H1 (cell line): ENCODE data around the gene PECR. TPM values are rescaled to one million over a fixed set of nuclear protein-coding genes. Genes with fewer than 3 reads are reported as not detected.

Source experiments
- CTCF ChIA-PET: fragments of 300-600 bp; sonication (Branson Sonifier 250); formaldehyde crosslinking; loops from one replicate; lab custom pipeline; 2021; ENCODE audit not compliant: partially characterized antibody; lab: Charles Lee
- POLR2A ChIA-PET: fragments of 300-600 bp; sonication (Branson Sonifier 250); formaldehyde crosslinking; loops from one replicate; lab custom pipeline; 2021; ENCODE audit warnings: inconsistent platforms; ENCODE audit not compliant: partially characterized antibody; lab: Charles Lee
- DNase-seq, 2 experiments: peaks; one replicate each; pipeline versions ENCODE4 v3.0.0 to v3.0.0-alpha.2; 2010 to 2022; ENCODE audit warnings: low spot score in 2 of 2, low read depth in 1 of 2, mixed read lengths in 1 of 2
- FAIRE-seq: peaks from 2 replicates; lab custom pipeline; 2011; peaks lifted over from hg19 to GRCh38; lab: Jason Lieb, UNC
- H2AFZ ChIP-seq: 2 replicates; pipeline ENCODE4 v1.8.1; 2012; ENCODE audit warnings: low read length, inconsistent platforms
- H2AK5ac ChIP-seq: 2 replicates; pipeline ENCODE4 v1.6.1; 2013; ENCODE audit warnings: low read depth, low read length
- H2BK120ac ChIP-seq: replicated peaks from 2 replicates; pipeline ENCODE3; 2013; ENCODE audit warnings: low read depth, low read length, inconsistent platforms
- H2BK12ac ChIP-seq: 2 replicates; pipeline ENCODE4 v1.6.1; 2013; ENCODE audit warnings: low read depth, low read length
- H2BK15ac ChIP-seq: 2 replicates; pipeline ENCODE4 v1.6.1; 2013; ENCODE audit warnings: low read length
- H2BK20ac ChIP-seq: 2 replicates; pipeline ENCODE4 v1.6.1; 2013; ENCODE audit warnings: low read length
- H2BK5ac ChIP-seq: 2 replicates; pipeline ENCODE4 v1.6.1; 2013; ENCODE audit warnings: low read depth, low read length
- H3K14ac ChIP-seq: 2 replicates; pipeline ENCODE4 v1.6.1; 2013; ENCODE audit warnings: inconsistent platforms; ENCODE audit not compliant: insufficient read length
- H3K18ac ChIP-seq: 2 replicates; pipeline ENCODE4 v1.6.1; 2013; ENCODE audit warnings: low read length; ENCODE audit errors: extremely low read depth
- H3K23ac ChIP-seq: 2 replicates; pipeline ENCODE4 v1.6.1; 2013; ENCODE audit warnings: inconsistent platforms; ENCODE audit not compliant: insufficient read length
- H3K23me2 ChIP-seq: 2 replicates; pipeline ENCODE4 v1.6.1; 2013; ENCODE audit warnings: low read depth, low read length
- H3K27ac ChIP-seq: 2 replicates; pipeline ENCODE4 v1.6.1; 2011; ENCODE audit warnings: low read depth, low read length, inconsistent platforms
- H3K27me3 ChIP-seq, 4 experiments: replicated peaks in 1 of 4; 1 replicate in 1 of 4; 2 replicates in 3 of 4; pipeline versions ENCODE4 v1.6.1 to v1.8.1; 2011 to 2013; ENCODE audit warnings: low read length in 3 of 4, mild to moderate bottlenecking in 3 of 4, inconsistent platforms in 2 of 4, mixed read lengths in 2 of 4, moderate library complexity in 1 of 4; ENCODE audit not compliant: control insufficient read depth in 3 of 4, insufficient read depth in 3 of 4; ENCODE audit errors: extremely low read depth in 1 of 4
- H3K36me3 ChIP-seq, 4 experiments: 2 replicates each; pipeline versions ENCODE4 v1.6.1 to v1.8.1; 2011 to 2013; ENCODE audit warnings: mild to moderate bottlenecking in 4 of 4, low read length in 3 of 4, moderate library complexity in 2 of 4, control low read depth in 1 of 4, inconsistent platforms in 1 of 4; ENCODE audit not compliant: insufficient read depth in 4 of 4, control insufficient read depth in 2 of 4
- H3K4ac ChIP-seq: replicated peaks from 2 replicates; pipeline ENCODE3; 2013; ENCODE audit warnings: low read length, low read depth, mixed read lengths, inconsistent platforms; ENCODE audit not compliant: insufficient read length
- H3K4me1 ChIP-seq, 4 experiments: replicated peaks in 1 of 4; 1 replicate in 1 of 4; 2 replicates in 3 of 4; pipeline versions ENCODE4 v1.6.1 to v1.8.1; 2011 to 2013; ENCODE audit warnings: low read length in 3 of 4, inconsistent platforms in 2 of 4, mixed read lengths in 1 of 4; ENCODE audit not compliant: insufficient read depth in 4 of 4, control insufficient read depth in 3 of 4
- H3K4me2 ChIP-seq, 2 experiments: 2 replicates each; pipeline versions ENCODE4 v1.6.1 to v1.8.1; 2011 to 2013; ENCODE audit warnings: low read depth in 2 of 2, low read length in 2 of 2, control low read depth in 1 of 2, inconsistent platforms in 1 of 2, mild to moderate bottlenecking in 1 of 2; ENCODE audit not compliant: insufficient read depth in 1 of 2
- H3K4me3 ChIP-seq, 4 experiments: fragments of 200-600, 300-600 bp in 1 of 4; sonication (generic), shearing (Covaris generic), sonication (Bioruptor Twin) in 1 of 4; 2 replicates each; pipeline versions ENCODE4 v1.5.1 to v1.8.1; 2011 to 2016; ENCODE audit warnings: low read length in 4 of 4, low read depth in 3 of 4, control low read depth in 2 of 4, inconsistent platforms in 2 of 4, mild to moderate bottlenecking in 2 of 4, mixed read lengths in 1 of 4, moderate library complexity in 1 of 4; ENCODE audit not compliant: insufficient read depth in 2 of 4; ENCODE audit errors: extremely low read depth in 1 of 4
- H3K56ac ChIP-seq: replicated peaks from 2 replicates; pipeline ENCODE3; 2013; ENCODE audit warnings: low read depth, mild to moderate bottlenecking, mixed read lengths, low read length, inconsistent platforms; ENCODE audit not compliant: insufficient read length
- H3K79me1 ChIP-seq: 2 replicates; pipeline ENCODE4 v1.6.1; 2013; ENCODE audit warnings: low read depth, low read length, control low read depth
- H3K79me2 ChIP-seq, 2 experiments: 2 replicates each; pipeline versions ENCODE4 v1.6.1 to v1.8.1; 2012 to 2013; ENCODE audit warnings: low read length in 2 of 2, mild to moderate bottlenecking in 2 of 2, inconsistent platforms in 1 of 2; ENCODE audit not compliant: insufficient read depth in 2 of 2, control insufficient read depth in 1 of 2
- H3K9ac ChIP-seq, 4 experiments: replicated peaks in 1 of 4; 1 replicate in 1 of 4; 2 replicates in 3 of 4; pipeline versions ENCODE4 v1.6.1 to v1.8.1; 2011 to 2013; ENCODE audit warnings: low read depth in 3 of 4, low read length in 3 of 4, control low read depth in 2 of 4, mild to moderate bottlenecking in 2 of 4, moderate library complexity in 2 of 4, inconsistent platforms in 1 of 4; ENCODE audit errors: extremely low read depth in 1 of 4
- H3K9me3 ChIP-seq, 2 experiments: 2 replicates each; pipeline versions ENCODE4 v1.6.1 to v1.8.1; 2012 to 2013; ENCODE audit warnings: mild to moderate bottlenecking in 2 of 2, moderate library complexity in 2 of 2, control low read depth in 1 of 2, inconsistent platforms in 1 of 2, low read depth in 1 of 2, low read length in 1 of 2, mixed read lengths in 1 of 2; ENCODE audit not compliant: insufficient read depth in 2 of 2
- H4K20me1 ChIP-seq, 2 experiments: replicated peaks in 1 of 2; 2 replicates each; pipeline versions ENCODE3 to v1.8.1; 2011 to 2013; ENCODE audit warnings: inconsistent platforms in 2 of 2, low read length in 2 of 2, mild to moderate bottlenecking in 1 of 2; ENCODE audit not compliant: insufficient read depth in 2 of 2, control insufficient read depth in 1 of 2
- H4K5ac ChIP-seq: 2 replicates; pipeline ENCODE4 v1.6.1; 2013; ENCODE audit warnings: low read length, low read depth, mixed read lengths, inconsistent platforms; ENCODE audit not compliant: insufficient read length
- H4K8ac ChIP-seq: 2 replicates; pipeline ENCODE4 v1.8.0; 2013; ENCODE audit warnings: mild to moderate bottlenecking, moderate library complexity, low read length, inconsistent platforms; ENCODE audit not compliant: insufficient read depth; ENCODE audit errors: extremely low read depth
- H4K91ac ChIP-seq: replicated peaks from 2 replicates; pipeline ENCODE3; 2013; ENCODE audit warnings: low read length, mixed read lengths, inconsistent platforms; ENCODE audit not compliant: insufficient read length
- ASH2L ChIP-seq: fragments of 200-600, 300-600 bp; sonication (generic); IDR thresholded peaks from one replicate; pipeline ENCODE4 v1.7.1; 2017; ENCODE audit warnings: low read length
- CHD1 ChIP-seq: IDR thresholded peaks from 2 replicates; pipeline ENCODE4 v1.6.1; 2012; ENCODE audit warnings: low read depth, low read length, improper control_type of control experiment
- GABPA ChIP-seq: IDR thresholded peaks from 2 replicates; pipeline ENCODE4 v1.6.1; 2011; ENCODE audit warnings: mild to moderate bottlenecking, low read length, moderate library complexity, borderline replicate concordance; ENCODE audit not compliant: insufficient read depth
- KDM5A ChIP-seq: fragments of 200-600 bp; IDR thresholded peaks from 2 replicates; pipeline ENCODE4 v1.7.1; 2012; ENCODE audit warnings: mild to moderate bottlenecking, low read length, inconsistent platforms, mixed read lengths
- NANOG ChIP-seq: IDR thresholded peaks from 2 replicates; pipeline ENCODE4 v1.6.1; 2011; ENCODE audit warnings: low read length, low read depth, mild to moderate bottlenecking, inconsistent platforms; ENCODE audit not compliant: insufficient read depth, poor library complexity, severe bottlenecking
- POLR2A ChIP-seq, 2 experiments: IDR thresholded peaks; 1 replicate in 1 of 2; 2 replicates in 1 of 2; pipeline ENCODE4 v1.6.1; 2011; ENCODE audit warnings: low read depth in 2 of 2, low read length in 2 of 2, mild to moderate bottlenecking in 2 of 2; ENCODE audit errors: control extremely low read depth in 1 of 2
- SIN3A ChIP-seq, 2 experiments: IDR thresholded peaks in 1 of 2; conservative IDR thresholded peaks in 1 of 2; 2 replicates each; pipeline ENCODE4 v1.6.1; 2011 to 2012; ENCODE audit warnings: low read length in 2 of 2, improper control_type of control experiment in 1 of 2, low read depth in 1 of 2, mild to moderate bottlenecking in 1 of 2
- SIX5 ChIP-seq: IDR thresholded peaks from 2 replicates; pipeline ENCODE4 v1.6.1; 2011; ENCODE audit warnings: mild to moderate bottlenecking, low read depth, low read length
- SP4 ChIP-seq: IDR thresholded peaks from 2 replicates; pipeline ENCODE4 v1.6.1; 2012; ENCODE audit warnings: low read length, inconsistent platforms
- SRF ChIP-seq: IDR thresholded peaks from 2 replicates; pipeline ENCODE4 v1.6.1; 2011; ENCODE audit warnings: mild to moderate bottlenecking, low read depth, low read length, moderate library complexity
- TBP ChIP-seq: IDR thresholded peaks from 2 replicates; pipeline ENCODE4 v1.6.1; 2011; ENCODE audit warnings: low read depth, low read length, improper control_type of control experiment
- TEAD4 ChIP-seq: IDR thresholded peaks from 2 replicates; pipeline ENCODE4 v1.6.1; 2012; ENCODE audit warnings: low read depth, low read length, inconsistent platforms, mixed read lengths
- USF2 ChIP-seq: IDR thresholded peaks from 2 replicates; pipeline ENCODE4 v1.6.1; 2011; ENCODE audit warnings: low read length, improper control_type of control experiment
- WGBS, 2 experiments: shearing (Covaris generic) in 1 of 2; methylation state at CpG; one replicate each; pipeline versions ENCODE4 v1.1.6 to v1.1.7; 2013 to 2015; ENCODE audit warnings: low lambda C conversion rate in 2 of 2, mixed read lengths in 2 of 2, inconsistent platforms in 1 of 2, low coverage in 1 of 2, missing lambda C conversion rate in 1 of 2; ENCODE audit not compliant: insufficient replicate concordance in 2 of 2, insufficient coverage in 1 of 2, insufficient read length in 1 of 2; ENCODE audit errors: extremely low coverage in 1 of 2, missing lambda C conversion rate in 1 of 2; 5-methylcytosine and 5-hydroxymethylcytosine counted together
- polyA plus RNA-seq, 7 experiments: library from polyadenylated mRNA; depleted of rRNA in 3 of 7; stranded (reverse) in 5 of 7; unstranded in 2 of 7; fragments of >200 nt in 5 of 7; fragments of 200-250 nt in 2 of 7; gene quantifications; 1 replicate in 5 of 7; 2 replicates in 1 of 7; 4 replicates in 1 of 7; pipeline versions ENCODE4 v1.2.1 to v1.2.3, GENCODE V29; 2011 to 2013; ENCODE audit warnings: missing spikeins in 2 of 7, mixed read lengths in 2 of 7
- total RNA-seq: library from RNA; stranded (reverse); fragmentation: NEBNext Ultra II Directional; extraction: Animal tissue kit (Norgen Biotek cat#: 25700); gene quantifications from 2 replicates; pipeline ENCODE4 v1.2.1, GENCODE V29; 2021

PECR gene
- total and polyA plus RNA-seq, 2 of the 8 experiments (the other 6 are each of a cell fraction or from before 2014, with no cell fraction given): 15.9 to 19.2 TPM

- Histone ChIP-seq H2BK20ac (no peak overlapping the region), H3K79me1 (0 out of 2 replicates have a peak, but pooled peaks cover 2% of the 10 kb centered on the region), H2BK12ac (no peak overlapping the region), H3K4me2 (no peak overlapping the region), H2AFZ (no peak overlapping the region), H3K23ac (no peak overlapping the region), H3K14ac (no peak overlapping the region), H3K9ac (no peak overlapping the region), H3K27me3 (no peaks in the 10 kb centered on the region), H4K20me1 (peaks cover 0 to 2% of the 10 kb centered on the region in 2 experiments), H2BK15ac (no peak overlapping the region), H4K5ac (no peak overlapping the region), H3K79me2 (no peaks in the 10 kb centered on the region), H3K27ac (no peak overlapping the region), H3K18ac (no peak overlapping the region), H3K4me3 (no peak overlapping the region), H2BK5ac (no peak overlapping the region), H2BK120ac (no peak overlapping the region), H2AK5ac (no peak overlapping the region), H3K9me3 (no peaks in the 10 kb centered on the region), H3K4ac (no peak overlapping the region), H4K8ac (no peak overlapping the region), H3K23me2 (no peaks in the 10 kb centered on the region), H3K36me3 (peaks cover 0 to 16% (median 3%) of the 10 kb centered on the region in 4 experiments; a peak in 4 of 8 replicates), H3K56ac (no peak overlapping the region), H3K4me1 (no peaks in the 10 kb centered on the region), H4K91ac (no peak overlapping the region)
- CTCF ChIA-PET: interaction anchor here (3.1 to 11.7 kb wide), 2 partner anchors 18 to 21 kb away, joined by 8 to 165 read pairs; no protein-coding TSS in a partner anchor
- FAIRE-seq: no peak
- 95% methylated on average over 2 of the region's 2 CpGs; no CpG with 5 or more reads in 1 of the 2 experiments for WGBS, 2 experiments
- POLR2A ChIA-PET: interaction anchor here (0.9 kb wide), 1 partner anchor 44 kb away, joined by 3 read pairs; no protein-coding TSS in a partner anchor
- DNase-seq: no peak
- TF ChIP-seq TBP: no peak
- no peak for TF ChIP-seq SIX5
- no peak for TF ChIP-seq TEAD4
- no peak for TF ChIP-seq SRF
- TF ChIP-seq ASH2L: no peak
- no peak for TF ChIP-seq CHD1
- no peak for TF ChIP-seq SP4
- no peak for TF ChIP-seq NANOG
- TF ChIP-seq POLR2A (IDR thresholded peaks at IDR 0.05; ENCODE audit: control extremely low read depth in 1 of 2, low read depth in 2 of 2, low read length in 2 of 2): no peak
- no peak for TF ChIP-seq KDM5A
- no peak for TF ChIP-seq GABPA
- TF ChIP-seq SIN3A (conservative IDR thresholded peaks at IDR 0.05 in 1 of 2, IDR thresholded peaks at IDR 0.05 in 1 of 2; ENCODE audit: low read depth in 1 of 2, low read length in 2 of 2): no peak
- TF ChIP-seq USF2: no peak
These were observed 40.2 kb downstream of the PECR start for GRCh38 chr2:216041438-216041837.
